ENCODE results near the gene MAPKAP1. TPM values are rescaled to one million over a fixed set of nuclear protein-coding genes. Genes with fewer than 3 reads are reported as not detected.

MAPKAP1 gene
- total RNA-seq, 1 donor from 2014 or later, result 66.5 TPM

DNA sequence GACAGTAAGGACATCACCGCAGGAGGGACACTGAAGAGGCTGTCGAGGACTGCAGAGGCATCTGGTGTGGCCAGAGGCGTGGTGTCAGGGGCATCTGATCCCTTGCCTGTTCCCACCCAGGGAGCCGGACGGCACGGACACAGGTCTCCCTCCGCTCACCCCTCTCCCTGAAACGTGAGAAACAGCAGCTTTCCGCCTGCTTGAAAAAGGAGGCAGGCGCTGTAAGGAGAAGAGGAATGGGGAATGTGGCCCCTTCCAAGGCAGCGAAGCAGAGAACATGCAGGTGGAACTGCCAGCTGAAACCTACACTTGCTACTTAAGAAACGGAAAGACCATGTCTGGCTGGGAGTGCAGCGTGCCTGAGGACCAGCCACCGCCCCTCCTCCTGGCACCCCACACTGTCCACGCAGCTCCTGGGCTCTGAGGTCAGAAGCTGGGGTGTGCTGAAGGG lies 269.2 kb downstream of the MAPKAP1 start:
- intact Hi-C loops (cut with micrococcal nuclease), result no loop called here

DNA sequence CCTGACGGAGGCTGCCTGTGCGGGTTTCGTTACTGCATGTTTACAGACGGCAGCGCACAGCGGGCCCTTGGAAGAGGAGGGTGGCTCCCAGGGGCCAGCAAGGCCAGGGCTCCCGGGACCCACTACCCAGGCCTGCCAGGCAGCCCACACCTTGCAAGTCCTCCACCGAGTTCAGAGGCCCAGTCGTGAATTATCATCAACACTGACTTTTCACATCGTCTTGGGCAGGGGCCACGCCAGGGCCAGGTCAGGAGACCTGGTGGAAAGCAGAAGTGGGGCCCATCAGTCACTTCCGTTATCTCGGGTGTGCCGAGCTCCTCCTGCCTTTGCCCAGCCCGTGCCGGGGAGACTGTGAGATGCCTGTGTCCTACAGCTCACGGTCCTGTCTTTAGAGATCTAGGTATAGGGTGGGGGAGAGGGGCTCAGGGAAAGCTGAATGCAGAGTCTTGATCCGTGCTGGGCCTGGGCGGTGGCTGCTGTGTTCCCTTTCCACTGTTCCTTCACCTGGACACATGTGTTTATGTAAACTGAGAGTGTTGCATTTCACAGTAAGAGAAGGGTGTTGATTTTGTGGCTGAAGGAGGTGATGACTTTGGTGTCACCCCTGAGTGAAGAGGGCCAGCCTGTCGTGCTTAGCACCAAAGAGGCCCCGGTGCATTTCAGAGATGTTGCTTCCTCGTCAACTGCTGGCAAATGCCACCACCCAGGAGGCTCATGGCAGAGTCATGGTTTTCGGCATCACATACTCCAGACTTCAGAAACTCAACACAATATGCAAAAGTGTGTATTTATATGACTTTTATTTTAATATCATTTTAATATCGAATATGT lies 270.2 kb downstream of the MAPKAP1 start:
- intact Hi-C loops (cut with micrococcal nuclease), result no loop called here

DNA sequence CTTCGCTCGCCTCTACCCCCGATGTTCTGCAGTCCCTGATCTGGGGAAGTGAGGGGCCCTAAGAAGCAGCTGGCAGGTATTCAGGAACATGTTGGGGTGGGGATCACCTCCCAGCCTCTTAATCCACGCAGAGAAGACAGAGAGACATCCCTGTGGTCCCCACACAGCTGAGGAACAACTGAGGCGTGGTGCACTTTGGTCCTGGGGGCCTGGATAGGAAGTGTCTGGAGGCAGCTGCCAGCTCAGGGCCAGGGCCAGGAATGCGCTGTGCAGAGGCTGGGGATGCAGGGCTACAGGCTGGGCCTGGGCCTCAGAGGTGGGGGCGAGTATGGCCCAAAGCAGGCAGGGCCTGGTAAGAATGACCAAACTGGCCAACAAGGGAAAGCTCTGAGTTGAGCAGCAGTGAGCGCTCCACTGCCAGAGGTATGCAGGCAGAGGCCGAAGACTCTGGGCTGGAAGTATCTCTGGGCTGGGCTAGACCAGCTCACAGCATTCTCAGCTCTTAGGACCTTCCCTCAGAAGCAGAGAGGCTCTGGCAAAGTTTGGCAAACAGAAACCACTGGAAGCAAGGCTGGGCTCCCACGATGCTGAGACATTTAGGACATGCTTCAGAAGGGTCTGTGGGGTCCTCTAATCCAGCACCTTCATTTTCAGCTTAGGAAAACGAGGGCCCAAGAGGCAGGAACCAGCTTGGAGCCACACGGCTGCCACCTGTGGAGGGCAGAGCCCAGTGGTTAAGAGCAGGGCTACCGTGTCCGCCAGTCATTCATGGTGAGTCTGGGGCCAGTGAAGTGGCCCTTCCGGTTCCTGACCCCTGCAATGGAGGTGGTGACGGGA lies 271.0 kb downstream of the MAPKAP1 start:
- intact Hi-C loops (cut with micrococcal nuclease), result no loop called here

GRCh38 chr9:125434986-125435775 lies 271.8 kb downstream of the MAPKAP1 start:
- intact Hi-C loops (cut with micrococcal nuclease), result no loop called here

DNA sequence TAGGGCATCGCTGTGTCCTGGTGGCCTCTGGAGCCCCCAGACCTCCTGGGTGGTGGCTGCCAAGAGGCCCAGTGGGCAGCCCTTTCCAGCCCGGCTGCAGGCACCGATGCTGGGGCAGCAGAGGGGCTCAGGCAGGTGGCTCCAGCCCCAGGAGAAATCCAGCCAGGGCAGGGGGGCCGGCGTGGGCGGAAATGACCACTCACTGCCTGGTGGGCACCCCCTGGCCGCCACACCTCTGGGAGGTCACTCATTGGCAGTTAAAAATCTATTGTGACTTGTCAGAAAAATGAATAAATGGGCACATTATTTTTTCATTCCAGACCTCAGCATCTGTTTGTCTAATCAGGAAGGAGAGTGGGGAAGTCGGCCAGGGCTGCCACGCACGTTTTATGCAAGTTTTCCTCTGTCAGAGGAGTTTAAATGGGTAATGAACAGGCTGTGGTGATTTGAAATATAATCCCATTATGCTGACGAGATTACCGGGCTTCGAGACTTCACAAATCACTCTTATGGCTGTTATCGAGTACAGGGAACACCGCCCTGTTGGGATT lies 273.5 kb downstream of the MAPKAP1 start:
- intact Hi-C loops (cut with micrococcal nuclease), result no loop called here

- intact Hi-C loops (cut with micrococcal nuclease), result no loop called here
Measured at GRCh38 chr9:125432715-125433385, 274.2 kb downstream of the MAPKAP1 start.

DNA sequence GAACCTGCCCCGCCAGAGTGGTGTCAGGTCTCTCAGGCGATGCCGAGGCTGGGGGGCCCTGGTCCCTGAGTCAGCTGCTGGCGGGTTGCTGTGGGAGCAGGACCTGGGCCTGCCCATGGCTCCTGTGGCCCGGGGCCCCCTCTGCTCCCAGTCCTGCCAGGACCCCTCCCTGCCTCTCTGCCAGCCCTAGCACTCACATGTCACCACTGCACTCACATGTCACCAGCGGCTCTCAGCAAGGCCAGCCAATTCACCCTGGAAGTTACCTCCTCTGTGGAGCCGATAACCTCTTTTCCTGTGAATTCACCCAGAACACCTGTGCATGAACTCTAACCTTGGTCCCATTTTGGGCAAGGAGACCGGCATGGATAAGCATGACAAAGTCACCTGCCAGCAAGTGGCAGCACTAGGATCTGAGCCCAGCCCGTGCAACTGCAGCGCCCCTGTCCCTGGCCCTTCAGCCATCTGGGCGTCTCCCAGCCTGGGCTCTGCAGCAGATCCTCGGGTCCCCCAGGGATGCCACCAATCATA lies 275.2 kb downstream of the MAPKAP1 start:
- intact Hi-C loops (cut with micrococcal nuclease), result no loop called here

DNA sequence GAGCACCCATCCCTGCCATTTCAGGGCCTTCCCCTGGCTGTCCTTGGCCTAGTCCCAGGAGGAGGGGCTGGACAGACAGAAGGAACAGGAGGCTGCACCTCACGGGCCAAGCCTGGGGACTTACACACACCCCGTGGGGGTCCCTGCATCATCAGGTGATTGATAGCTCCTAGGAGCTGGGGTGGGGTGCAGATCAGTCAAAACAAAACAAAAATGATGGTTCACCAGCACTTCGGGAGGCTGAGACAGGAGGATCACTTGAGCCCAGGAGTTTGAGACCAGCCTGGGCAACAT lies 276.0 kb downstream of the MAPKAP1 start:
- intact Hi-C loops (cut with micrococcal nuclease), result no loop called here

- intact Hi-C loops (cut with micrococcal nuclease), result no loop called here
Measured at GRCh38 chr9:125430161-125431011, 276.6 kb downstream of the MAPKAP1 start.

DNA sequence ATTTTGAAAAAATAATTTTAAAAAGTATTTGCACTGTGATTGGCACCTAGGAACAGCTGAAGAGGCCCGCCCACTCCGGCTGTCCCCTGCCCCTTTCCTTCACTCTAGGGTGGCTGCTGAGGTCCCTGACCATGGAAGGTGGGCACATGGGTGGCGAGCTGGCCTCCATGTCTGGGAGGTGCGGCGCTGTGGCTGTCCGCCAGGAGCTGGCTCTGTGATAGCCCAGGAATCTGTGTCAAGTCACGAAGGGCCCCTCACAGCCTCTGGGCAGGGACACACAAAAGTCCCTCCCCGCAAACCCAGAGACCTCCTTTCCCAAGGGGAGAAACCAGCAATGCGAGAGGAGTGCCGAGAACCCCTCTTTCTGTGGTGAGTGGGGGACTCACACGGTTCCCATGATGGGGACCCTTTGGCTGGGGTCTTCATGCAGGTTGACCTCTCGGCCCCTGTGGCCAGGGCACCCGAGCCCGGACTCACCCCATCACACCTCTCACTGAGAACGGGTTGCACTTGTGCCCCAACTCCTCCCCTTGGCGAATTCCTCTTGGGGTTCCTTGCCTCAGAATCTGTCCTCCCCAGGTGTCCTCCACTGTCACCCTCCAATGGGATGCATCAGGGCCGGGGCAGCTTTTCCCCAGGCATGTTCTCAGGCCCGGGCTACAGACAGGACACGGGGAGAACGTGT lies 277.4 kb downstream of the MAPKAP1 start:
- intact Hi-C loops (cut with micrococcal nuclease), result no loop called here

DNA sequence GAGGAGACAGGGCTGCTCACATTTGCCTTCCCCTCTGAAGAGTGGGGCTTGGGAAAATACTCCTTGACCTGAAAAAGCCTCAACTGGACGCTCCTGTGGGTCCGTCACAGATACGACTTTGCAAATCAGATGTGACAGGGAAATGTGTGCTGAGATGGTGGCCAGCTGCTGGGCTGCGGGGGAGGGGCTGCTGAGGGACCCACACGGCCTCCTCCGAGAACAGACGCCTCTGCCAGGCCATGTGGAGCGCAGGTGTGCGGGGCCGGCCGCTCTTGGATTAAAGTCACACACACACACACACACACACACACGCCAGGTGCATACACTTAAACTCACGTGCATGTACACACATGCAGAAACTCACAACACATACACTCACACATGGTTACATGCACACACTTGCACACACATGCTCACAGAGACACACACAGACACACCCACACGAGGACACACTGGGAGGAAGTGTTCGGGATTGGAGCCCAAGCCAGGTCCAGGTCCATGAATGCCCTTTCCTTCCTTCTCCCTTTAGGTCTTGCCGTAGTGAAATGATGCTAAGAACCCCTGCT lies 278.0 kb downstream of the MAPKAP1 start:
- intact Hi-C loops (cut with micrococcal nuclease), result no loop called here

GRCh38 chr9:125428060-125428901 lies 278.7 kb downstream of the MAPKAP1 start:
- intact Hi-C loops (cut with micrococcal nuclease), result no loop called here

- intact Hi-C loops (cut with micrococcal nuclease), result no loop called here
Measured at GRCh38 chr9:125427556-125427955, 279.5 kb downstream of the MAPKAP1 start.

GRCh38 chr9:125426926-125427325 lies 280.1 kb downstream of the MAPKAP1 start:
- intact Hi-C loops (cut with micrococcal nuclease), result no loop called here

DNA sequence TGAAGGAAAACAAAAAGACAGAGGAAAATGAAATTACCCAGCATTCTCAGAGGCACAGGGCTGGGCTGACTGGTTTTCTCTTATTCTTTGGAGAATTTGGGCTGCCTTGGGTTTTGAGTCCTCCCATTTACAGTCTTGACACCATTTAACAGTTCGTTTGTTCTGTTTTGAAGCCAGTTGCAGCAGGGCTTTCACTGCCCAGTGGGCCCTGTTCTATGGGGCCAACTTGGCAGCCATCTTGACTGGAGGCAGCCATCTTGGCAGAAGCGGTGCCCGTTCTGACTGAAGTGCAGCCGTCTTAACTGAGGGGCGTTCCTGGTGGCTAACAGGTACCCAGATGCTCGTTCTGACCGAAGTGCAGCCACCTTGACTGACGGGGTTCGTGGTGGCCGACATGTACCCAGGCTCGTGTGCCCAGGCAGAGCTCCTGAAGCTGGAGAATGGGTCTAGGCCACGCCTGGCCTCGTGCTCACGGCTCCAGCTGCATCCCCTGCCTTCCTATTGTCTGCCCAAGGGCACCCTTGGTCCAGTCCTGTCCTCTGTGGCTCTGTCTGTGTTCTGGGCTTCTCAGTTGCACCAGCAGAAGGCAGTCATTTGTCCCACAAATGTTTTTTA lies 281.0 kb downstream of the MAPKAP1 start:
- intact Hi-C loops (cut with micrococcal nuclease), result no loop called here

GRCh38 chr9:125425170-125425897 lies 281.7 kb downstream of the MAPKAP1 start:
- intact Hi-C loops (cut with micrococcal nuclease), result no loop called here

- intact Hi-C loops (cut with micrococcal nuclease), result no loop called here
Measured at GRCh38 chr9:125423964-125424363, 283.0 kb downstream of the MAPKAP1 start.

Measured in T-helper 2 cell treated with Interferon-gamma antibody and Interleukin-4, amounts not matched to agents 100 ng/mL and 5 ng/mL, for 36 hours (primary cell).